Retina (tissue), 1 donor: ENCODE measurements around the gene FASLG.
"Not testable (repeated sequence)": the region's sequence is repeated elsewhere in the genome, so short reads cannot be mapped to it uniquely, and the experiment has no call there.

Source experiments
- DNase-seq: peaks from one replicate; pipeline ENCODE4 v3.0.0-alpha.2; 2016

The FASLG gene, protein sequence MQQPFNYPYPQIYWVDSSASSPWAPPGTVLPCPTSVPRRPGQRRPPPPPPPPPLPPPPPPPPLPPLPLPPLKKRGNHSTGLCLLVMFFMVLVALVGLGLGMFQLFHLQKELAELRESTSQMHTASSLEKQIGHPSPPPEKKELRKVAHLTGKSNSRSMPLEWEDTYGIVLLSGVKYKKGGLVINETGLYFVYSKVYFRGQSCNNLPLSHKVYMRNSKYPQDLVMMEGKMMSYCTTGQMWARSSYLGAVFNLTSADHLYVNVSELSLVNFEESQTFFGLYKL

DNA sequence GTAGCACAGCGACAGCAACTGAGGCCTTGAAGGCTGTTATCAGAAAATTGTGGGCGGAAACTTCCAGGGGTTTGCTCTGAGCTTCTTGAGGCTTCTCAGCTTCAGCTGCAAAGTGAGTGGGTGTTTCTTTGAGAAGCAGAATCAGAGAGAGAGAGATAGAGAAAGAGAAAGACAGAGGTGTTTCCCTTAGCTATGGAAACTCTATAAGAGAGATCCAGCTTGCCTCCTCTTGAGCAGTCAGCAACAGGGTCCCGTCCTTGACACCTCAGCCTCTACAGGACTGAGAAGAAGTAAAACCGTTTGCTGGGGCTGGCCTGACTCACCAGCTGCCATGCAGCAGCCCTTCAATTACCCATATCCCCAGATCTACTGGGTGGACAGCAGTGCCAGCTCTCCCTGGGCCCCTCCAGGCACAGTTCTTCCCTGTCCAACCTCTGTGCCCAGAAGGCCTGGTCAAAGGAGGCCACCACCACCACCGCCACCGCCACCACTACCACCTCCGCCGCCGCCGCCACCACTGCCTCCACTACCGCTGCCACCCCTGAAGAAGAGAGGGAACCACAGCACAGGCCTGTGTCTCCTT is at the start of gene FASLG:
FASLG (plus strand) TSS at position 233 of the 583 bp plus-strand sequence; CDS start at position 332, 99 bp downstream.
- no peak for DNase-seq

DNA sequence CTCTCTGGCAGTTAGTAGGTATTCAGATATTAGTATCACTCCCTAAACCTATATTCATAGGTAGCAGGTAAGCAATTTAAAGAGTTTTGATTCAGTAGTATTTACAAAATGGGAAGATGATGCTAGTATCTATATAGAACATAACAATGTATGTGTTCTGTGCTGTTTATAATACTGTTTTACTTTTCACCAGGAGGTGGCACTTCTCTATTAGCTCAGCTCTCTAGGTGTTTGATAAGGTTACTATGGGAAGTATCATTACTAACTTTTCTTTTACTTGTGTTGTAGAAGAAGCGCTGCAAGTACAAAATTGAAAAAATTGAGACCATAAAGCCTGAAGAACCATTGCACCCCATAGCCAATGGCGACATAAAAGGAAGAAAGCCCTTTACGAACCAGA is 49.4 kb upstream of the FASLG start:
- no peak for DNase-seq

DNA sequence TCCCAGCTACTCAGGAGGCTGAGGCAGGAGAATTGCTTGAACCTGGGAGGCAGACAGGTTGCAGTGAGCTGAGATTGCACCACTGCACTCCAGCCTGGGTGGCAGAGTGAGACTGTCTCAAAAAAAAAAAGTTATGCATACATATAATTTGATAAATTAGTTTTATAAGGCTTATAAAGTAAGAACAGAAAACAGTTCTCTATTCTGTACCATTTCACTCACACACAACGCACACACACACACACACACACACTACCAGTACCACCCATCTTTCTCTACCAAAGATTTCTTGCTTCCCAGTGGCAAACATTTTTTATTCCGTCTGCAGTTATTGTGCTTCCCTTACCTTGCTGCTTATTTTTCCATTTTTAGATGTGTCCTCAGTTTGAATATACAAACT is 46.4 kb upstream of the FASLG start:
- no peak for DNase-seq

DNA sequence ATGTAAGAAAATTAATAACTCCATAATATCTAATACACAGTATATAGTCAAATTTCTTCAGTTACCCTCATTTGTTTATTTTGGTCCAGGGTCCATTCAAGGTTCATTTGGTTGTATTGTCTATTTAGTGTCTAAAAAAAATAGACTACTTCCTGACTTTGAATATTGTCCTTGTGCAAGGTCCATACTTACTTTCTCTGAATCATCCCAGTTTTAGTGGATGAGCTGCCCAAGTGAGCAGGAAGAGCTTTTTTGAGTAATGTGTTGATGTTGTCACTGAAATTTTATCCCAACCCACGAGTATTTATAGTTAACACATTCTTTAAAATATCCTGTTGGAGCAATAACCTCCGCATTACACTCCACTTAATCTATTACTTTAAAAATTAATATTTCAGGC is 45.6 kb upstream of the FASLG start:
- DNase-seq, result no peak

DNA sequence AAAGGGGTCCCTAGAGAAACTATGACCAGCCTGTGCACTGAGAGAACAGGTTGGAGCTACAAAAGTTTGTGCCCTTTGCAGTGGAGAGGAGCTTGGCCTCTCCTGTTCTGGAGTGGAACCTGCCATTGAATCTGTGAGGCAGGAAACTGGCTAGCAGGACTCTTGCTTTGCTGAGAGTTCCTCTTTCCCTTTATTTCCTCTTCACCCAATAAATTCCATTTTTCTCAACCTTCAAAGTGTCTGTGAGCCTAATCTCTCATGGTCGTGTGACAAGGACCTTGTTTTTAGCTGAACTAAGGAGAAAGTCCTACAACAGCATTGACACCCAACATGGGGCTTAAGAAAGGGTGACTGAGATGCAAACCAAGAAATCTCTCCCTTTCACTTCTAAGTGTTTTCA is 42.7 kb upstream of the FASLG start:
- DNase-seq, result no peak

DNA sequence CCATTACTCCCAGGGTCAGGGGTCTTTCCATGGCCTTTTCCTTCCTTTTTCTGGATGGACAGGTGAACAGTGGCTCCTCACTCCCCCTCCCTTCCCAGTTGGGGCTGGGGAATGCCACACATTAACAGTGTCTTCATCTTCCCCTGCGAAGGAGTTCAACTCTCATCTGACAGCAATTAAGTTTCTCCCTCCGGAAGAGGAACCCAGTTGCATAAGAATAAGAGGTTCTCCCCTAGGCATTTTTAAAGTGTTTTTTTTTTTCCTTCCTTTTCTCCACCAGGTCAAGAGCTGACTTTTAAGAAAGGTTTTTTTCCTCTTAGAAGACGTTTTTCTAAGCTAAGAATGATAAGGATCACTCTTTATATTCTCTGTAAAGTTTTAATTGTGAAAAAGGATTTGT is 42.3 kb upstream of the FASLG start:
- no peak for DNase-seq

DNA sequence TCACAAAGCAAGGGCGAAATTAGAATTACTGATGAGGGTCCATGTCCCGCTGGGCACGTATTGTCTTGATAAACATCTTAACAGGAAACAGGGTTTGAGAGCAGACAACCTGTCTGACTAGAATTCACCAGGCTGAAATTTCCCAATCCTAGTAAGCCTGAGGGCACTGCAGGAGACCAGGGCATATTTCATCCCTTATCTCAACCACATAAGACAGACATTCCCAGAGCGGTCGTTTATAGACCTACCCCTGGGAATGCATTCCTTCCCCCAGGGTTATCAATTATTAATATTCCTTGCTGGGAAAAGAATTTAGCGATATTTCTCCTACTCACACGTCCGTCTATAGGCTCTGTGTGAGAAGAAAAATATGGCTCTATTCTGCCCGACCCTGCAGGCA is 38.3 kb upstream of the FASLG start:
- DNase-seq, result not testable (repeated sequence)

DNA sequence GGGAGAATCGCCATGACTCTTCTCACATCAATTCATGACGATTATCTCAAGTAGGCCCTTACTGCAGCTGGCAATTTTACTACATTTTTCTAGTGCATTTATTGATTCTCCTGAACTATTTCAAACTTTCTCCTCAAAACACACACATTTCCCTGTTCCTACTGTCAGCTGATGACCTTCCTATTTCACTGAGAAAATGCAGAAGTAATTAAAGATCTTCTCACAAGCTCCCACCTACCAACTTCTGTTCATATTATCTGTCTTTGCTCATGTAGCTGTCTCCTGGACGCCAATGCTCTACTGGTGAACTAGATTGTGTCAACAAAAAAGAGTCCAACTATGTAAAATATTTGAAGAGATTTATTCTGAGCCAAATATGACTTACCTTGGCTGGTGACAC is 36.4 kb upstream of the FASLG start:
- DNase-seq, result no peak

DNA sequence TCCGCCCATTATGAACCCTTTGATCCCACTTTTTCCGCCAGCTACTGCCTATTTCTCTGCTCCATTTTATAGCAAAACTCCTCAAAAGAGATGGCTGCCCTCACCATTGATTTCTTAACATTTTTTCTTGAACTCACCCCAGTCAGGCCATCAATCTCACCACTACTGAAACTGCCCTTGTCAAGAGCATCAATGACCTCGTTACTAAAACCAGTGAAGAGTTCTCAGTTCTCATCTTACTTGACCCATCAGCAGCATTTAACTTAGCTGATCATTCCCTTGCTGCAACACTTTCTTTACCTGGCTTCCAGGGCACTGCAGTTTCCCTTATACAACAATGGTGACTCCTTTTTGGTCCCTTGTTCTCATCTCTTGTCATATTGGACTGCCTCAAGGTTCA is 35.2 kb upstream of the FASLG start:
- DNase-seq, result no peak

DNA sequence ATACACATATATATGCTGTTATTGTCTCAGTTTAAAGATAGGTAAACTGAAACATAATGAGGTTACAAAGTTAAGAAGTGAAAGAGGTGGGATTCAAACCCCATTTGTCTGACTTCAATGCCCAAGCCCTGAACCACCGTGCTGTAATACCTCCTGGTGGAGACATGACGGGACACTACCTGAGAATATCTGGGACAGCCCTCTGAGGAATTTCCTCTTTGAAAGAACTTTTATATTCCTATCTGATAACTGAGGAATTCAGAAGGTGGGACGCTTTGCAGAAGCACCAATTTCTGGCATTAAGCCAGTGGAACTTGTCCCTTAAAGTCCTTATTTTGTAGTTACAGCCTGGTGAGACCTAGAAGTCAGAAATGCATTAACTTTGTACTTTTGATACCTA is 32.1 kb upstream of the FASLG start:
- DNase-seq, result no peak

DNA sequence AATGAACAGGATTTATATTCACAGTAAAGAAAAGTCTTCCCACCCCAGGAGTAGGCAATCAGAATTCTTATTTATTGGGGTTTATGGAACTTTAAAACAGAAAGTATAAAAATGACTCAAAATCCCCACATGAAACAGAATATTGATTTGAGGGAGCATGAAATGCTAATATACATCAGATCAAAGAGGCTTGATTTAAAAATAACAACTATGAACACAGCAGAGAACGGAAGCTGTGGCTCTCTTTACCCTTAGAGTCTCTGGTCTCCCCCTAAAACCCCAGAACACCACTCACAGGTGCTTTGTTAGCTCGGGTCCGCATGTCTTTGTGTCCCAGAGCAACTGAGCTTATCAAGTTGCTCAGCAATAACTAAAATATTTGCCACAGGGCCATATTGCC is 31.2 kb upstream of the FASLG start:
- no peak for DNase-seq

DNA sequence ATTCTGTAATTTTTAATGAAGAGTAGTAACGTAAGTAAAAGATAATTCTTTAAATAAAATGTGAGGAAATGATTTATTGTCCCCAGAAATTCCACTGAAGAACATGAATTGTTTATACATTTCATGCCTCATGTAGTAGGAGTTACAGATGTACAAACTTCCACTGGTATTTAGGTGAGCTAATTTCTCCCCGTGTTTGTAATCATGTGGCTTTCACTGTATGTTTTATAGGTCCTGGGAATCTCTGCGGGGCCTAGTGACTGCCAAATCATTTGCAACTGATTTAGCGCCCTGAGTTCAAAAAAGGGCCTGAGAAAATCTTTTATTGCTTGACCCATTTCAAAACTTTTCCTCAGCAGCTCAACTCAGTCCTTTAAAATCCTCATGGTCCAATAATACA is 30.5 kb upstream of the FASLG start:
- no peak for DNase-seq

DNA sequence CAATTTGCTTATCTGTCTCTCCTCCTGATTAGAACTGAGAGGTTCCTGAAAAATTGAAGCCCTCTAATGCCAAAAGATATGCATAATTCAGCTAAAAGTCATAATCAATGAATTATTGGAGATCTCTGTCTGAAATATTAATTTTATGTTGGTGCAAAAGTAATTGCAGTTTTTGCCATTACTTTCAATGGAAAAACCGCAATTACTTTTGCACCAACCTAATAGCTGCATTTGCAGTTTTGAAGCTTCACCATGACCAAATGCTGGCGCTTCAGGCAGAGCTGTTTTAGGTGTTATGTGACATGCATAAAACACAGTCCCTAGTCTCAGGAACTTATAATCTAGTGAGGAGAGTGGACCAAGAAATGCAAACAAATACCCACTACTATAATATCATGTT is 29.7 kb upstream of the FASLG start:
- DNase-seq, result no peak

DNA sequence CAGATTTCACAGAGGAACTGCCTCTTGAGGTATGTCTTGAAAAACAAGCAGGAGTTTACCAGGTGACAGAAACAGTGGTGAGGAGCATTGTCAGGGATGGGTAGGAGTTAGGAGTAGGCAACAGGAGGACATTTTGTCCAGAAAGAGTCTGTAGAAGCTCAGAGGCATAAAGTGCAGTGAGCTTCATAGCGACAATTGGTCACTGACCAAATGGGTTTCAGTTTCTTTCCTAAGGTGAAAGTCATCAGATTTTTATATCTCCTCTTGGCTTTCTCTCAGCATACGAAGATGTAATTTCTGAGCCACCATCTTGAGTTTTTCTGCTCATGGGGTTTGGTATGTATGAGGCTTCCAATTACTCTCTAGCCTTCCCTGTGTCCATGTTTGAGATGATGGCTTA is 29.3 kb upstream of the FASLG start:
- no peak for DNase-seq

DNA sequence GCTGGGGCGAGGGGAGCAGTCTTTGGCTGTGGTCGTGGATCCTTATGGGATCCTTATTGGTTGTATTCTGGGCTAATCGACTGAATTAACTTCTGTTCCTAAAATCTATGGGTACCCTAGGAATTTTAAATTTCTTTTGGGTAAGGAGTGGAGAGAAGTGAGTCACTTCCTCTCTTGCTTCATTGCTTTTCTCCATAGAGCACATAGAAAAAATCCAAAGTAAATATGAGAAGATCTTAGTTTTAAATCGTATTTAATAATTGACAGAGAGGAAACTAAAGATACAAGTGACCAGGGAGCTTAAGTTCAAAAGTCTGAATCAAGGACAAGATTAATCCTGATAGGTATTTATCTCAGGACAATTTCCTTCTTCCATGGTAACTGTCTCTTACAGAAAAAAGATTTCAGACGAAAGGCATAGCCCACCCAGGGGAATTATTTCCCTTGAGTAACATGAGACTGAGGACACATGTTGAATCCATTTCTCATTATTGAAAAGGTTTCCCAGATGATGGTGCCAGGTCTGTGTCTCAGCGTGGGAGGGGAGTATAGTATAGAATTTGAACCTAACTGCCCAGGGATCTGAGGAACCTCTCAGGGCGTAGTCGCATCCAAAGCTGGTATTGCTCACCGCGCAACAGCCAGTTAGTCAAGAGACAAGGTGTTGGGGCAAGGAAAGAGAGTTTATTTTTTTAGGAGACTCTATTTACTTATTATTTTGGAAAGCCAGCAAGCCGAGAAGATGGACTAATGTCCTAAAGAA is 28.7 kb upstream of the FASLG start:
- no peak for DNase-seq

DNA sequence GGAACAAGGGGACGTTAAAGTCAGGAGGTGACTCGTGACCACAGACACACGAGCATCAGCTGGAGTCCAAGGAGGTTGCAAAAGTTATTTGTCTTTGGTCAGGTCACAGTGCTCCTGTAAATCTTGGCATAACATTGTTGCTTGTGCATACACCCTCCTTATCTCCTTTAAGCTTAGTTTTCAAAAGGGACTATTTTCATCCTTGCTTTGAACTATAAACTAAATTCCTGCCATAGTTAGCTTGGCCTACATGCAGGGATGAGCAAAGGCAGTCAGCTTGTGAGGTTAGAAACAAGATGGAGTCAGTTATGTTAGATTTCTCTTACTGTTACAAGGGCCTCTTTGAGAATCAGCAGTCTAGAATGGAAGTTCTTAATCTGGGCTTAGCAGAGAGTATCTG is 28.0 kb upstream of the FASLG start:
- DNase-seq, result no peak

DNA sequence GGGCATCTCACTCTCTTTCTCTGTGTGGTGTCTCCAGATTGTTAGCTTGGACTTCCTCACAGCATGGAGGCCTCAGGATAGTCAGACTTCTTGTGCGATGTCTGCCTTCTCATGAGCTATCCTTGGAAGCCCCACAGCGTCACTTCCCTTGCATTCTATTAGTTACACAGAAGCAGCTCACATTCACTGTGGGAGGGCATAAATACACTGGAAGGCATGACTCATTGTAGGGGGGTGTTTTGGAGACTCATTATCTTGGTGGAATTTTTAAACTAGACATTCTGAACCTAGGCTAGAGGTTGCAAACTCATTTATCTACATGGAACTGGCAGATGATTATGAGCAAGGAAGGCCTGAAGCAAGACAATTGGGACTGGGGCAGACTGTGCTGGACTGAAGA is 21.4 kb upstream of the FASLG start:
- DNase-seq, result no peak

DNA sequence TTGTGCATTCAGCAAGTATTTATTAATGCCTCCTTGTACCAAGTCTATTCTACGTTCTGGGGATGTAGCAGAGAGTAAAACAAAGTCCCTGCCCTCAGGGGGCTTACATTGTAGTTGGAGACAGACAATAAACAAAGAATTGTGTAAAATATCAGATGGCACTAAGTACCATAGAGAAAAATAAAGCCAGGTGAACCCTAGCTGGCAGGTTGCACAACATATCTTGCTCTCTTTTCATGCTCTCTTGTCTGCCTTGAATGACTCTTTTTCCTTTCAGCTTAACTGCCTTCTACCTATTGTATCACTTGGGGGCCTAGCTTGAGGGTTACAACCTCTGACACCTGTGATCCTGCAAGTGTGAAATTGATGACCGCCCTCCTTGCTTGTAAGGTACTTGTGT is 20.7 kb upstream of the FASLG start:
- no peak for DNase-seq

DNA sequence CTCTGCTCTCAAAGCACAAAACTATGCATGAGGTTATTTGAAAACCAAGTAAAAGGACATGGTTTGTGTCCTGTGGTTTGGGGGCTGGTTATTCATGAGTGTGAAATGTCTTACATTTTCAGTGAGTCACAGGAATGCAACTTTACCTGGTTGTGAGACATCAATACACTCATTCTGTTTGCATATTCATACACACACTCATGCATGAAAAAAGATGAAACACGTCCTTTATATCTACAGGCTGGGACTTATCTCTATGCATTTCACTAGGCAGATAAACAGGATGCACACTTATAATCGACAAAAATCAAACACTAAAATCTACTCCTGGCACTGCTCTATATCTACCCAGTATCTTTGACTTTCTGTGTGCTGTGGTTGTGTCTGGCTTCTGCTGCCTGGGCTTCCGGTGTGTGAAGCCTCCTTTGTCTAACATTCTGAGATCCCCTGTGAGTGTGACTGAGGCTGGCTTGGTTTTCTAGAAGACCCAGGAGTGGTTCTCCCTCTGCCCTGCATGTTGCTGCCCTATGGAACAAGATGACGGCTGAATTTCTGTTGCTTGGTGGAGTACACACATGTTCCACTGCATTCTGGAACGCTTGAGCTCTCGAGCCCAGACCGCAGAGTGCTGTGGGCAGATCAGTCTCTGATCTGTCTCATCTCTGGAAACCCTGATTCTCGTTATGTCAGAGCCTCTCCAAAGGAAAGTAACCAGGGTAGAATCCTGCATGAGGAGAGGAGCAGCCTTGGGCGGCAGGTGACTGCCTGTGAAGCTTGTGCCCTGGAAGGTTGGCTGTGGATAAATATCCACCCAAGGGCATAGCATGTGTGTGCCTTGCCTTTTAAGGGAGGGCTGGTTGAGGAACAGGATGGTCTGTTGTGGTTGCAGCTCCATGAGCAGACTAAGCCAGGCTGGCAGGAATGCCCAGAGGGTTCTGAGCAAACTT is 19.7 kb upstream of the FASLG start:
- no peak for DNase-seq

DNA sequence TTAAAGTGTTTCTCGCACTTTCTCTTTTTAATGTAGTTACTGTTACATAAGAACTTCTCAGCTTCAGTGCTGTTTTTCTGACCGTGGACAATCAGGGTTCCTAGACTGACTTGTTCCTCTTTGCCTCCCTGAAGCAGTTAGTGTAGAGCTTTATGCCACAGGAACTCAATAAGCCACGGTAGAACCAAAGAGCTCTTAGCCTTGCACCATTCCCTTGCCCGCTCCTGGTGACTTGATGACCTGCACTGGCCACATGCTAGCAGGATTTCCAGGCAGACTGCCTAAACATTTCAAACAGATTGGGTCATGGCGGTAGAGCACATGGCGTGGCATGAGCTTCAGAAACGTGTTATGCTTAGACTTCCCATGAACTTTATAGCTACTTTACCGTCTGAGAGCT is 18.8 kb upstream of the FASLG start:
- no peak for DNase-seq

DNA sequence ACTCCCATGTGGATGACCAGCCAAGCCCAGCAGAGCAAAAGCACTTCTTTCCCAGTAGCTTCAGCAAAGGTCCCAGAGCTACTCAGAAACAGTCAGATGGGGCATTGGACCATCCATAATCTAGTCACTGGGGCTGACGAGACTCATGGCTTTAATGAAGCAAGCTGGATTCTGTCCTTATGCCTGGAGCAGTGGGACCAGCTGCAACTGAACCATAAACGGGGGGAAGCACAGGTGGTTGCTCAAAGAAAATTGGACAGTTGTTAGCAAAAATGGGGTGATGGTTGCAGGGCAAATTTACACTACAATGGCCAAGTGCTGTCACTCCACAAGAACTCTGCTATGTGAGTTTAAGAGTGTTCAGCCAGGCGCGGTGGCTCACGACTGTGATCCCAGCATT is 17.4 kb upstream of the FASLG start:
- DNase-seq, result no peak

DNA sequence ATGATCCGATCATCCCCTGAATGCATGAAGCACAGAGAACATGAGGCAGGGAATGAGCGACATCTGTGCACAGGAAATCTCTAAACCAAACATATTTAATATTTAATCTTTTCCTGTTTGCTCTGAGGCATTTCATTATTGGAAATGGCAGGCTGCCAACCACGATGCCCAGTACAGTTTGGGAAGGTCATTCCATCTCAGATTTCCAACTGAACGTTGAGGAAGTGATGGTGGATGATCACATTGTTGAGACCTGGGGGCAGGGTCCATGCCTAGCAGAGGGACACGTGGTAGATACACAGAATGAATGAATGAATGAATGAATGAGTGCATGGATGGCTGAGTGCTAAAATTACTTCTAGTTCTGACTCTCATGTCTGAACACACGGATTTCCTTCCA is 15.9 kb upstream of the FASLG start:
- DNase-seq, result no peak

DNA sequence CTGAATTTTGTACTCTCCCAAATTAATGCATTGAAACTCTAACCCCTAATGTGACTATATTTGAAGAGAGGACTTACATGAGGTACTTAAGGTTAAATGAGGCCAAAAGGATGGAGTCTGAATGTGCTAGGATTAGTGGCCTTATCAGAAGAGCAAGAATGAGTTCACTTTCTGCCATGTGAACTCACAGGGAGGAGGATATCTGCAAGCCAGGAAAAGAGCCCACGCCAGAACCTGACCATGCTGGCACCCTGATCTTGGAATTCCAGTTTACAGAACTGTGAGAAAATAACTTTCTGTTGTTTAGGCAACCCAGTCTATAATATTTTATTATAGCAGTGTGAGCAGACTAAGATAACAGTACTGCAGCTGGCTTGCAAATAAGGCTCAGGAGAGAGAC is 12.2 kb upstream of the FASLG start:
- no peak for DNase-seq
